ENCODE results near the gene PFAS. TPM values are rescaled to one million over a fixed set of nuclear protein-coding genes. Genes with fewer than 3 reads are reported as not detected.
A peak's percentile ranks its signal among the peaks of the same experiment; 100 is the strongest.

The PFAS gene
- polyA plus RNA-seq, 10 donors: 17.6 to 29.8 (median 23.1) TPM

- no peak for DNase-seq
These were observed 18.5 kb downstream of the PFAS start for GRCh38 chr17:8267480-8268147.

GRCh38 chr17:8268550-8269298 is 19.6 kb downstream of the PFAS start:
- no peak for DNase-seq

- DNase-seq: no peak
These were observed 23.3 kb downstream of the PFAS start for GRCh38 chr17:8272421-8272820.

GRCh38 chr17:8273884-8274444 is 24.9 kb downstream of the PFAS start:
- no peak for DNase-seq

DNA sequence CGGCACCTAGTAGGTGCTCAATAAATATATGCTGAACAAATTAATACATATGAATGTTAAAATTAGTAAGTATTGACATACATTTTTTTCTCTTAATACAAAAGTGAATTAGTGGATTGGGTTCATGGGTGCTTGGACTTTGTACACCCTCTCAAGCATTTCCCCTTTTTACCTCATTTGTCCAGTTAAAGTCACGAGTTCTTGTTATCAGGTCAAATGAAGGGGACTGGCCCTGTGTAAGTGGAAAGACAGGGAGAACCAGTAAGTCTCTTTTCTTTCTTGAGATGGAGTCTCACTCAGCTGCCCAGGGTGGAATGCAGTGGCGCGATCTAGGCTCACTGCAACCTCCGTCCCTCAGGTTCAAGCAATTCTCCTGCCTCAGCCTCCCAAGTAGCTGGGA is 25.7 kb downstream of the PFAS start:
- no peak for DNase-seq

DNA sequence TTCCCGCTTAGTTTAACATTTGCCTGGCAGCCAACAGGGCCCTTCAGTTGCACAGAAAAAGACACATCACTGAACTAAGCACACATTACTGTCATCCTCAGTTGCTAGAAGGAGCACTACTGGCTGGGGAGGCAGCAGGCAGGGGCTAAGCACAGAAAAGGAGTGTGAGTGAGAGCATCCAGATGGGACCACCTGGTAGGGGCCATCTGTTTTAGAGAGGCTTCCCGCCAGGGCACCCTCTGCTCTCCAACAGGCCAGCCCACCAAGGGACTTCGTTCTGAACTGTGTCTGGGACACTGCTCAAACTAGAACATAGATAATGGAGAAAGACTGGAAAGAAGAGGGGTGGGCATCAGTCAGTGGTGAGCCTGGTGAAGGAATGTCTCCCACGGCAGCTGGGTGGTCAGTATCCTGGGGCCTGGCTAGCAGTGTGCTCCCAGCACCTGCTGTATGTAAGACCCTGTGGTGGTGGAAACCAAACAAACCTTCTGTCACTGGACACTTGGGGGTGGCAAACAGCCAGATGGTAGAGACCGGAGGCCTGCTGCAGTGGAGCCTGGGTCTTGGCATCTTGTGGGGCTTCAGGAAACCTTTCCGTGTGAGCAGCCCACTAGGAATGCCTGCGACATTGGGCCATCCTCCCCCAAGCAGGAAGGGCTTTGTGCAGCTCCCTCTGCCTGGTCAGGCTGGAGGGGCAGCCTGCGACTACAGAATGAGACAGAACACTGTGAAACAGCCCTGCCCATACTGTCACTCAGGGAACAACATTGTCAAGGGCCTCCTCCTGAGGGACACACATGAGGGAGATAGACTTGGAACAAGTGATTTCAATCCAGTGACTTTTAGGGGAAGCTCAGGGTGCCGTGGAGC is 26.6 kb downstream of the PFAS start:
- DNase-seq: peak in 2 of 3 donors; percentile 8 to 21

DNA sequence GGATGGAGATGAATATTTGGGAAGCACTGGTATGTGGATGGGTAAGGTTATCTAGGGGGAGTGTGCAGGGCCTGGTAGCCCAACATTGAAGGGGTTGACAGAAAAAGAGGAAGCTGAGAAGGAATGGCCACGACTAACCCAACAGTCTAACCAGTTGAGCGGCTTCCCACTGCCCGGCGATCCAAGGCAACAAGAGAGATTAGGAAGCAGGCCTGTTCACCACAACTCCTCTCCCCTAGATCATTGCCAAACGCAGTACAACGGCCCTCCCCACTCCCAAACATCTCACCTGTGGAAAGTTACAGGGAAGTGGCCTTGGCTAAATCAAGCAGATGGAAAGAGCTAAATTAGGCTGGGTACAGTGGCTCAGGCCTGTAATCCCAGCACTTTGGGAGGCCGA is 28.2 kb downstream of the PFAS start:
- no peak for DNase-seq

GRCh38 chr17:8282345-8282744 is 33.3 kb downstream of the PFAS start:
- DNase-seq: no peak

DNA sequence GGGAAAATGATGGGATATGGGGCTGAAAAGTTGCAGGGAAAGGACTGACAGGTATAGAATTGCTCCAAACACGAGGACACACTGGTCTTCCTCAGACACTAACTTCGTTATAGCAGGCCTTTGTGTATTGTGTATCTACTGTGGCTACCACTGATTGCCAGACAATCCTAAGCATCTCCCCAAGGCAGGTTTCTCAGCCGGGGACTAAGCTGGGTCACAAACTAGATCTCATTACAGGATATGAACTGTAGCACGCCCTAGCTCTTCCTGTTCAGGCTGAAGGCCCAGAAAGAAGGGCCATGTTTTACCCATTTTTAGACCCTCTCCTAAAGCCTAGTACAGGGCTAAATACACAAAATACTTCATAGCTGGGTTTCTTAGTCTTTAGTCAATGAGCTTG is 34.3 kb downstream of the PFAS start:
- no peak for DNase-seq

DNA sequence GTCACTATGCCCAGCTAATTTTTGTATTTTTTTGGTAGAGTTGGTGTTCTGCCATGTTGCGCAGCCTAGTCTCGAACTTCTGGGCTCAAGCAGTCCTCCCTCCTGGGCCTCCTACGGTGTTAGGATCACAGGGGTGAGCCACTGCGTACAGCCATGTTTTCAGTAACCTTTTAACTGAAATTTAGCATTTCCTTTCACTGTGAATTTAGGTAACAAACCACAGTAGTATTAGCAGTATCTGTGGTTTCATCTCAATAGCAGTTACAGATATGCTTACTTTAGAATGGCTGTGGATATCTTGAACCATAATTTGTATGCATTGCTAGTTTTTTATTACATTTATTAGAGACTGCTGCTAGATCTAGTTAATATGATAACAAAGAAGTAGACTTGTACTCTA is 35.0 kb downstream of the PFAS start:
- no peak for DNase-seq

DNA sequence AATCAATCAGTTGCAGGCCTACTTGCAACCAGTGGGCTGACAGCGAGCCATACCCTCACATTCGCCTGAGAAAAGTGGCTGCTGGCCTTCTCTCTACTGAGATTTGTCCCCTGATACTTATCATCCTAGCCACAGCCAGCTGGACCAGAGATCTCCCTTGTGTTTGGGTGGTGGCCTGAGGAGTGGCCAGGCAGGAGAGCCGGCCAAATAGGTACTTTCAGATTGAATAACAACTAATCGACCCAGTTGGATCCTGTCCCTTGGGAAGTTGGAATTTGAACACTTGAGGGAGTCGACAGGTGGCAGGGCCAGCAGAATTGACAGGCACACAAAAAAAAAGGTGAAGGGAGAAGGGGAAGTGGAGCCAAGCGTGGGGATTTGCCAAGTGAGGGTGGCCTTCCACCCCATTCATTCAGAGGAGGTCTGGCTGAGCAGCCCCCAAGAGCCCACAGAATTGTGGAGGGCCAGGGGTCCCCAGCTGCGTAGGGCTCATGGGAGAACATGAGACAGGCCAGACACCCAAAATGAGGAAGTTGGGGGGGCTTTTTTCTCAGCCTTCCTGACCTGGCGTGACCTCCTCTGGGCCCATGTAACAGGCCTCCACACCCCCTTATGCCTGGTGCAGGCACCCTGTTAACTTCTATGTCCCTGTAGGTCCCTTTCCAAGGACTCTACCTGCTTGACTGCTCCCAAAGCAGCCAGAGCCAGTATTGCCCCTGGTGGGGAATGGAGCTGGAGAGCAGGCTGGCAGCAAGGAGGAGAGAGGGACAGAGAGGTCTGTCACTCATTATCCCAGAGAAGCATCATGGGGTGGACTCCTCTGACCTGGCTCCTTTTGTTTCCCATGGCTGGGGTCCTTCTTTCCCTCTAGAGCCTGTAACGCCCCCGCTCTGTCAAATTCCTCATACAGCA is 36.4 kb downstream of the PFAS start:
- DNase-seq: no peak

DNA sequence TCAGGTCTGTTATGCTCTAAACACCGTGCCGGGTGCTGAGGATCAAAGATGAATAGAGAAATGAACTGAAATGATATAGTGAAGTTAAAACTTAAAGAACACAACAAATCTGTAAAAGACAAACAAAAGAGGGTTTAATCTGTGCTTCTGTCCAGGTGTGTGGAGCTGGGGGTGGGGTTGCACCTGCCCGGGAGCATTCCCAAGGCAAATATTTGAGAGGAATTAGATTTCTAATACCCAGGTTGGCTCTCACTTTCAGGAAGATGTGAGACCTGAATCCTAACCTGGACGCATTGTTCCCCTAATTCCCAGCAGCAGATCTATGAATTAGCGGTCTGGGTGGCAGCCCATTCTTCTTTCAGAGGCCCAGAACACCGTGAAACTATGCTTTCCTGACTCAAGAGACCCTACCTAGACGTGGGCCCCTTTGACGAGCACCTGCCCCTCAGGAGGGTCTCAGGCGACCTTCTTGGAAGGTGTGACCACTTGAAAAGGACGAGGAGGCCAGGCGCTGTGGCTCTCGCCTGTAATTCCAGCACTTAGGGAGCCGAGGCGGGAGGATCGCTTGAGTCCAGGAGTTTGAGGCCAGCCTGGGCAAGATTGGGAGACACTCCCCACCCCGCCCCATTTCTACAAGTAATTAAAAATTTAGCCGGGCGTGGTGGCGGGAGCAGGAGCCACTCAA is 38.7 kb downstream of the PFAS start:
- no peak for DNase-seq

DNA sequence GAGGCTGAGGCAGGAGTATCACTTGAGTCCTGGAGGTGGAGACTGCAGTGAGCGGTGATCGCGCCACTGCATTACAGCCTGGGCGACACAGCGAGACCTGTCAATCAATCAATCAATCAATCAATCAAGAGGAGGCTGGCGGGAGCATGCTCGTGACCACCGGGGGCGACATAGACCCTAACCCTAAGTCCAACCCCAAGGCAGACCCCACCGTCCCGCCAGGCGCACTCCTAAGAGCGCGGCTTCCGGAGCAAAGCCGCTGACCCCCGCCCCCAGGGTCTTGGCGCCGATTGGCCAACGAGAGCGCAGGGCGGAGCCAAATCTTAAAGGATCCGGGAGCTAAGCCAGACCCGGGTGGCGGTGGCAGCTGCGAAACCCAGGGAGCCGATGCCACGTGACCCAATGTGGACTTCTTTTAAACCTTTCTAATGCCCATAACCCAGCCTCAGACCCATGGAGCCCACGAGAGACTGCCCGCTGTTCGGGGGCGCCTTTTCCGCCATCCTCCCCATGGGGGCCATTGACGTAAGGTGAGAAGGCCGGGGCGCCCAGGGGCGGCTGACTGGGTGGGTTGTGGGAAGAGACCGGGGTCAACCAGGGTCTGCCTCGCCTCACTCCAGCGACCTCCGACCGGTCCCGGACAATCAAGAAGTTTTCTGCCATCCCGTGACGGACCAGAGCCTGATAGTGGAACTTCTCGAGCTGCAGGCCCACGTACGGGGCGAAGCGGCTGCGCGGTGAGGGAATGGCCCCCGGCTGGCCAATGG is 39.4 kb downstream of the PFAS start, which contains the start of gene RANGRF:
Gene RANGRF (plus strand): TSS at position 335 of the 767 bp plus-strand sequence. CDS start 119 bp downstream, at position 454.
- peak; percentile 85 to 96 (median 92) for DNase-seq

DNA sequence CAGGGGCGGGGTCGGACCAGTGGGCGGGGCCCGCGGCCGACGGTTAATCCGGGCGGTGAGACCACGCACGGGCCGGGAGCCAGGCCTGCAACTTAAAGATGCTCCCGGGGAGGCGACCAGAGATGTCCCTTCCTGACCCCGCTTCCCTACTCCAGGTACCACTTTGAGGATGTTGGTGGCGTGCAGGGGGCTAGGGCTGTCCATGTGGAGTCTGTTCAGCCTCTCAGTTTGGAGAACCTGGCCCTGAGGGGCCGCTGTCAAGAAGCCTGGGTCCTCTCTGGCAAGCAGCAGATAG is 40.0 kb downstream of the PFAS start:
- DNase-seq: no peak

DNA sequence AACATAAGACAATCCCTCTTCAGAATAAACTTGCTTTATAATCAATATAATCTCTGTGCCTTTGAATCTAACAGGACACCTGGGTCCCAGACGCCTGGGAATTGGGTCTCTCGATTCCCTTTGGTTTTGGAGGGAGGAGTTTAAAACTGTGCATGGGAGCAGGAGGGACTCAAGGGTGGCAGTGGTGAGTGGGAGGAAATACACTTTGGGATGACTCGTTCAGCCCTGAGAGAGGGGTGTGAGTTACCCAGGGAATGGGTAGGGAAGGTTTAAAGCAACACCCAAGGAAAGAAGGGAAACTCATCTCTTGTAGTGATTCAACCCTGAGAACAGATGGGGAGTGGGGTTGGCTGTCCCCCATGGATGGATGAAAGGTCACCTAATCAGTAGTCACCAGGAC is 41.0 kb downstream of the PFAS start:
- no peak for DNase-seq

- DNase-seq: no peak
These were observed 43.7 kb downstream of the PFAS start for GRCh38 chr17:8292639-8293395.

DNA sequence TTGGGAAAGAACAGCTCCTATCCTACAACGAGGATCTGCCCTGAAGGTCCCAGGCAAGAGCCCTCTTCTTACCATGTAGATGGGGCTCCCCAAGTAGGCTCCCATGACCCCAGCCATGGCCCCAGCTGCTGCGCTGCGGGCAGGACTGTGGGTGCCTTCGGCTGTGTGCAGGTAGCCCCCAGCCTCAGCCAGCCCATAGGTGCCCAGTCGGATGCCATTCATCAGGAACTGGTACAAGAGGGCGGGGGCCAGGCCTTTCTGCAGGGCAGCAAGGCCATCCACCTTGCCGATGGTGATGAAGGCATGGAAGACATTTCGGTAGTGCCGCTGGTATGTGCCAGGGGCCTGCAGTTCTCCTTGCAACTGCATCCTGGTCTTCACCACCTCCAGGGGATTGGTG is 45.3 kb downstream of the PFAS start:
- DNase-seq: no peak

GRCh38 chr17:8294814-8295316 is 45.8 kb downstream of the PFAS start:
- no peak for DNase-seq

GRCh38 chr17:8300226-8300625 is 51.1 kb downstream of the PFAS start:
- no peak for DNase-seq

All from muscle of back (tissue), 11 donors.